Heart left ventricle (tissue), 13 donors: Measurements from ENCODE around the gene NELL1.

Experiments used
- POLR2A ChIP-seq, 2 donors: fragments of 450-650 bp; IDR thresholded peaks; one replicate each; pipeline ENCODE4 v1.6.1; 2017; ENCODE audit warnings: antibody characterized with exemption in 2 of 2, mild to moderate bottlenecking in 2 of 2, moderate library complexity in 2 of 2
- TF ChIP-seq, protein P1 (sequence below), 12 donors: fragments of 200-600 bp; sonication (generic) in 4 of 12; IDR thresholded peaks; one replicate each; pipeline versions ENCODE4 v1.5.0 to v1.8.0; 2018 to 2022; ENCODE audit warnings: antibody characterized with exemption in 12 of 12, mild to moderate bottlenecking in 5 of 12
- donor health status: ischemic (EF 13 %, LVEDD 7.1; RV severe dilation, severe dysfunction).
- donor health status: DM: no; HTN: yes; CAD: no.
- donor health status: DM: no; HTN: no; CAD: no.
- donor health status: ischemic (EF 25% LVEDD 6.9; RV normal size, moderate dysfunction).
- donor health status: ischemic (EF 25% LVEDD 5.7; RV mildly dilated, moderate dysfunction).
- donor health status: ischemic (EF 35%, LVEDD 5.7; RV mildly dilated, moderate dysfunction).
- donor health status: nonischemic (EF 11% LVEDD 7.7; RV severe dilation, severe dysfunction).
- donor health status: DM: yes; HTN: yes; CAD: no.
- donor health status: PGD.
- donor health status: ischemic (EF 29% LVEDD 5.4; RV normal size, mild dysfunction).
- donor health status: nonischemic (EF 23%, LVEDD 6.1; RV moderate dilation, normal function).

DNA sequence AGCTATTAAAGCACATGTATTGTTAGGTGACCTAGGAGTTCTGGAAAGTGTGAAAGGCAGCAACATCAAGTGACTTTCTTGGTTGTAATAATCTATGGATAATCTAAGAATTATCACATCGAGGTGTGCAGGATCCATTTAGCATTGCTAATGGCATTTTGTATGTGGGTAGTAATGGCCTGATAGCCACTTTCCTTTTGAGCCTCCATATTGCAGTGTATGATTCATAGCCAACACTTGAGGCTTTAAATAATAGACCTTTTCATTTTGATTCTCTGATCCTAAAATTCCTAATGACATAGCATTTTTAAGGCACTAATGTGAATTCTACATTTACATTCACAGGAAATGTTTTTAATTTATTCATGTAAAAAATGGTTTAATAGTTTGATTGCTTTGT, 759.4 kb downstream of the NELL1 start:
- TF ChIP-seq, protein P1, sequence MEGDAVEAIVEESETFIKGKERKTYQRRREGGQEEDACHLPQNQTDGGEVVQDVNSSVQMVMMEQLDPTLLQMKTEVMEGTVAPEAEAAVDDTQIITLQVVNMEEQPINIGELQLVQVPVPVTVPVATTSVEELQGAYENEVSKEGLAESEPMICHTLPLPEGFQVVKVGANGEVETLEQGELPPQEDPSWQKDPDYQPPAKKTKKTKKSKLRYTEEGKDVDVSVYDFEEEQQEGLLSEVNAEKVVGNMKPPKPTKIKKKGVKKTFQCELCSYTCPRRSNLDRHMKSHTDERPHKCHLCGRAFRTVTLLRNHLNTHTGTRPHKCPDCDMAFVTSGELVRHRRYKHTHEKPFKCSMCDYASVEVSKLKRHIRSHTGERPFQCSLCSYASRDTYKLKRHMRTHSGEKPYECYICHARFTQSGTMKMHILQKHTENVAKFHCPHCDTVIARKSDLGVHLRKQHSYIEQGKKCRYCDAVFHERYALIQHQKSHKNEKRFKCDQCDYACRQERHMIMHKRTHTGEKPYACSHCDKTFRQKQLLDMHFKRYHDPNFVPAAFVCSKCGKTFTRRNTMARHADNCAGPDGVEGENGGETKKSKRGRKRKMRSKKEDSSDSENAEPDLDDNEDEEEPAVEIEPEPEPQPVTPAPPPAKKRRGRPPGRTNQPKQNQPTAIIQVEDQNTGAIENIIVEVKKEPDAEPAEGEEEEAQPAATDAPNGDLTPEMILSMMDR (IDR thresholded peaks at IDR 0.05) = no peak
- TF ChIP-seq POLR2A (IDR thresholded peaks at IDR 0.05) = no peak
